ENCODE results near the gene SLC12A2. TPM values are rescaled to one million over a fixed set of nuclear protein-coding genes. Genes with fewer than 3 reads are reported as not detected.

SLC12A2 gene
- total RNA-seq, 1 donor from 2014 or later: 25.7 TPM

- Mint-ChIP-seq H3K9me3 (ENCODE audit: low read depth) (peaks cover 11% of the 10 kb centered on the region), H3K27me3 (ENCODE audit: low read depth) (peaks cover 14% of the 10 kb centered on the region), H3K36me3 (ENCODE audit: low read depth) (no peaks in the 10 kb centered on the region), H3K4me3 (ENCODE audit: unreplicated experiment) (no peak overlapping the region), H3K4me1 (ENCODE audit: low read depth) (peaks cover 33% of the 10 kb centered on the region), H3K27ac (ENCODE audit: unreplicated experiment) (no peak overlapping the region)
- no peak for DNase-seq (ENCODE audit: low spot score)
- no peak for TF ChIP-seq CTCF (IDR thresholded peaks at IDR 0.05)
These were observed 141.9 kb downstream of the SLC12A2 start for GRCh38 chr5:128225245-128226030.

GRCh38 chr5:128228008-128228407 is 144.4 kb downstream of the SLC12A2 start:
- TF ChIP-seq CTCF (IDR thresholded peaks at IDR 0.05): no peak
- H3K36me3 Mint-ChIP-seq (ENCODE audit: low read depth): peaks cover 8% of the 10 kb centered on the region
- DNase-seq (ENCODE audit: low spot score): no peak
- peaks cover 33% of the 10 kb centered on the region for H3K4me1 Mint-ChIP-seq (ENCODE audit: low read depth)
- no peak overlapping the region for H3K4me3 Mint-ChIP-seq (ENCODE audit: unreplicated experiment)
- H3K27me3 Mint-ChIP-seq (ENCODE audit: low read depth): peaks cover 4% of the 10 kb centered on the region
- peaks cover 14% of the 10 kb centered on the region for H3K9me3 Mint-ChIP-seq (ENCODE audit: low read depth)
- no peak overlapping the region for H3K27ac Mint-ChIP-seq (ENCODE audit: unreplicated experiment)

GRCh38 chr5:128228521-128228920 is 145.0 kb downstream of the SLC12A2 start:
- peaks cover 14% of the 10 kb centered on the region for H3K9me3 Mint-ChIP-seq (ENCODE audit: low read depth)

GRCh38 chr5:128234928-128235641 is 151.5 kb downstream of the SLC12A2 start:
- H3K27ac Mint-ChIP-seq (ENCODE audit: unreplicated experiment): no peak overlapping the region
- H3K4me3 Mint-ChIP-seq (ENCODE audit: unreplicated experiment): no peak overlapping the region
- peaks cover 12% of the 10 kb centered on the region for H3K27me3 Mint-ChIP-seq (ENCODE audit: low read depth)
- no peak for TF ChIP-seq CTCF (IDR thresholded peaks at IDR 0.05)
- no peak for DNase-seq (ENCODE audit: low spot score)
- peaks cover 12% of the 10 kb centered on the region for H3K9me3 Mint-ChIP-seq (ENCODE audit: low read depth)
- H3K4me1 Mint-ChIP-seq (ENCODE audit: low read depth): peaks cover 4% of the 10 kb centered on the region
- peaks cover 8% of the 10 kb centered on the region for H3K36me3 Mint-ChIP-seq (ENCODE audit: low read depth)

More at GRCh38 chr5:128228521-128228920, 145.0 kb downstream of the SLC12A2 start:
- TF ChIP-seq CTCF (IDR thresholded peaks at IDR 0.05): no peak
- Mint-ChIP-seq H3K36me3 (ENCODE audit: low read depth) (peaks cover 8% of the 10 kb centered on the region), H3K27ac (ENCODE audit: unreplicated experiment) (no peak overlapping the region), H3K4me3 (ENCODE audit: unreplicated experiment) (no peak overlapping the region), H3K27me3 (ENCODE audit: low read depth) (no peaks in the 10 kb centered on the region), H3K4me1 (ENCODE audit: low read depth) (peaks cover 33% of the 10 kb centered on the region)
- no peak for DNase-seq (ENCODE audit: low spot score)

- no peak overlapping the region for H3K4me3 Mint-ChIP-seq (ENCODE audit: unreplicated experiment)
- H3K36me3 Mint-ChIP-seq (ENCODE audit: low read depth): peaks cover 4% of the 10 kb centered on the region
- H3K9me3 Mint-ChIP-seq (ENCODE audit: low read depth): peaks cover 2% of the 10 kb centered on the region
- H3K27ac Mint-ChIP-seq (ENCODE audit: unreplicated experiment): no peak overlapping the region
- TF ChIP-seq CTCF (IDR thresholded peaks at IDR 0.05): no peak
- H3K27me3 Mint-ChIP-seq (ENCODE audit: low read depth): peaks cover 12% of the 10 kb centered on the region
- H3K4me1 Mint-ChIP-seq (ENCODE audit: low read depth): peaks cover 14% of the 10 kb centered on the region
- DNase-seq (ENCODE audit: low spot score): no peak
These were observed 152.8 kb downstream of the SLC12A2 start for GRCh38 chr5:128236334-128236733.
